ENCODE measurements around the gene UBA1. TPM values are rescaled to one million over a fixed set of nuclear protein-coding genes. Genes with fewer than 3 reads are reported as not detected.
A peak's percentile ranks its signal among the peaks of the same experiment; 100 is the strongest.

The UBA1 gene
- total RNA-seq, 4 donors from 2014 or later, result 145 to 182 (median 163) TPM

GRCh38 chrX:47233333-47234113 lies 39.9 kb downstream of the UBA1 start:
- intact Hi-C loops (cut with DNase I; ENCODE audit: low total_unique reads), result no loop called here
- peaks cover 0 to 6% (median 4%) of the 10 kb centered on the region in 4 donors for H3K4me1 ChIP-seq
- peak overlapping the region; percentile 94 to 99 (median 97) for H3K27ac ChIP-seq
- no peaks in the 10 kb centered on the region for H3K9me3 ChIP-seq
- no peaks in the 10 kb centered on the region for H3K36me3 ChIP-seq
- WGBS, 2 donors (ENCODE audit: low coverage in 1 of 2), result 0 to 38% methylated on average over 4 to 51 of the region's 51 CpGs
- TF ChIP-seq EP300 (IDR thresholded peaks at IDR 0.05; ENCODE audit: low read depth), result peak; percentile 69
- peak in 1 of 3 donors; percentile 52 for TF ChIP-seq POLR2AphosphoS5 (IDR thresholded peaks at IDR 0.05)
- peak; percentile 32 for TF ChIP-seq POLR2A (IDR thresholded peaks at IDR 0.05)
- TF ChIP-seq CTCF (IDR thresholded peaks at IDR 0.05), result no peak
- H3K4me3 ChIP-seq, result peak overlapping the region; percentile 56 to 83 (median 70)
- H3K27me3 ChIP-seq, result no peaks in the 10 kb centered on the region
- peak; percentile 96 for DNase-seq
- in situ Hi-C loops (cut with MboI; ENCODE audit: low pct_ligation_motif_present in 1 of 4, low pct_unique_long_range_greater_than_20kb in 1 of 4, low sequenced_read_pairs in 3 of 4), result no loop called here

GRCh38 chrX:47234583-47234982 lies 41.0 kb downstream of the UBA1 start:
- H3K27ac ChIP-seq, result peak overlapping the region; percentile 94 to 99 (median 97)
- WGBS, 2 donors (ENCODE audit: low coverage in 1 of 2), result 62 to 67% methylated on average over 2 to 3 of the region's 3 CpGs
- H3K9me3 ChIP-seq, result no peaks in the 10 kb centered on the region
- no peaks in the 10 kb centered on the region for H3K27me3 ChIP-seq
- intact Hi-C loops (cut with DNase I; ENCODE audit: low total_unique reads), result no loop called here
- no peaks in the 10 kb centered on the region for H3K36me3 ChIP-seq
- H3K4me3 ChIP-seq, result peak overlapping the region in 3 of 4 donors; percentile 56 to 83 (median 60)
- H3K4me1 ChIP-seq, result peaks cover 0 to 6% (median 4%) of the 10 kb centered on the region in 4 donors
- no peak for TF ChIP-seq CTCF (IDR thresholded peaks at IDR 0.05)
- no peak for TF ChIP-seq EP300 (IDR thresholded peaks at IDR 0.05; ENCODE audit: low read depth)
- TF ChIP-seq POLR2A (IDR thresholded peaks at IDR 0.05), result no peak
- no peak for TF ChIP-seq POLR2AphosphoS5 (IDR thresholded peaks at IDR 0.05)
- no peak for DNase-seq
- in situ Hi-C loops (cut with MboI; ENCODE audit: low pct_ligation_motif_present in 1 of 4, low pct_unique_long_range_greater_than_20kb in 1 of 4, low sequenced_read_pairs in 3 of 4), result no loop called here

GRCh38 chrX:47235691-47236103 lies 42.1 kb downstream of the UBA1 start:
- TF ChIP-seq POLR2A (IDR thresholded peaks at IDR 0.05), result no peak
- no peak for TF ChIP-seq EP300 (IDR thresholded peaks at IDR 0.05; ENCODE audit: low read depth)
- TF ChIP-seq POLR2AphosphoS5 (IDR thresholded peaks at IDR 0.05), result no peak
- no peak for TF ChIP-seq CTCF (IDR thresholded peaks at IDR 0.05)
- intact Hi-C loops (cut with DNase I; ENCODE audit: low total_unique reads), result no loop called here
- no peak for DNase-seq
- in situ Hi-C loops (cut with MboI; ENCODE audit: low pct_ligation_motif_present in 1 of 4, low pct_unique_long_range_greater_than_20kb in 1 of 4, low sequenced_read_pairs in 3 of 4), result no loop called here
- Histone ChIP-seq H3K36me3 (no peaks in the 10 kb centered on the region), H3K27me3 (no peaks in the 10 kb centered on the region), H3K4me3 (no peak overlapping the region), H3K27ac (peak overlapping the region; percentile 94 to 99 (median 97)), H3K9me3 (no peaks in the 10 kb centered on the region), H3K4me1 (peaks cover 0 to 6% (median 4%) of the 10 kb centered on the region in 4 donors)
- 77 to 83% methylated on average over 3 to 4 of the region's 4 CpGs for WGBS, 2 donors (ENCODE audit: low coverage in 1 of 2)

GRCh38 chrX:47239199-47239598 lies 45.6 kb downstream of the UBA1 start:
- DNase-seq, result no peak
- Histone ChIP-seq H3K4me3 (no peak overlapping the region), H3K27ac (no peak overlapping the region), H3K36me3 (no peaks in the 10 kb centered on the region), H3K27me3 (no peaks in the 10 kb centered on the region), H3K4me1 (no peaks in the 10 kb centered on the region), H3K9me3 (no peaks in the 10 kb centered on the region)
- TF ChIP-seq POLR2AphosphoS5 (IDR thresholded peaks at IDR 0.05) (no peak), CTCF (IDR thresholded peaks at IDR 0.05) (no peak), EP300 (IDR thresholded peaks at IDR 0.05; ENCODE audit: low read depth) (no peak), POLR2A (IDR thresholded peaks at IDR 0.05) (no peak)
- intact Hi-C loops (cut with DNase I; ENCODE audit: low total_unique reads), result no loop called here
- WGBS, 2 donors (ENCODE audit: low coverage in 1 of 2), result 87% methylated on average over 8 of the region's 8 CpGs; no CpG with 5 or more reads in 1 of the 2 donors
- in situ Hi-C loops (cut with MboI; ENCODE audit: low pct_ligation_motif_present in 1 of 4, low pct_unique_long_range_greater_than_20kb in 1 of 4, low sequenced_read_pairs in 3 of 4), result no loop called here
